Measurements from ENCODE around the gene CPLX1.

The CPLX1 gene

GRCh38 chr4:825971-826330, at the start of gene CPLX1:
Gene CPLX1, minus strand, starts transcription at chr4:826129. Its CDS starts 1,607 bp downstream, at chr4:824522.
- DNase-seq (ENCODE audit: low read depth, low spot score): no peak

DNA sequence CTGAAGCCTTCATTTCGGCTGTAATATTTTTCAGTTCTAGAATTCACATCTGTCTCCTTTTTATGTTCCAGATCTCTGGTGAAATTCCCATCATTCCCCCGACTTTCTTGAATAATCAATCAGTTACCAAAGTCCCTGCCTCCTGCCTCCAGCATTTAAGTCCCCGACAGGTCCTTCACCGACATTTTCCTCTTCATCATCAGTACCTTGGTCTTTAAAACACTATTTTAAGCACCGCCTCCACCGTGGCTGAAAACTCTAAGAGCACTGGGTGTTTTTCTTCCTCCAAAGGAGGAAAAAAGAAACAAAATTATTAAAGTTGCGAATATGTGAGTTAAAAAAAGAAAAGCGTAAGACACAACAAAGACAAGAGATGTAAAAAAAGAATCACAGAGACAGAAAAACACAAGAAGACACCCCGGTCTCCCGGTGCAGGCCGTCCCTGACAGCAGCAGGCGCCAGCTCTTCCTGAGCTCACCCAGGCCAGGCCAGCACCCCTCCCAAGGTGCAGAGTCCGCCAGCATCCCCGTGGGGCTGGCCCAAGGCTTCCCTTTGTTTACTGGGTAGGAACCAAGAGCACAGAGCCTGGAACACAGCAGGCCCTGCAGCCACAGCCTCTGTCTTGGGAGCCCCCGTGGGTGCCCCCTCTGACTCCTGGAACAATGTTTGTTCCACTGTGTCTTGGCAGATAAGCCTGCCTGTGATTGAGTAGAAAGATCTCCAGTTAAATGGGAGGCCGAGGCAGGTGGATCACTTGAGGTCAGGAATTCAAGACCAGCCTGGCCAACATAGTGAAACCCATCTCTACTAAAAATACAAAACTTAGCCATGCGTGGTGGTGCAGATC, 49.3 kb upstream of the CPLX1 start:
- no peak for DNase-seq (ENCODE audit: low read depth, low spot score)

DNA sequence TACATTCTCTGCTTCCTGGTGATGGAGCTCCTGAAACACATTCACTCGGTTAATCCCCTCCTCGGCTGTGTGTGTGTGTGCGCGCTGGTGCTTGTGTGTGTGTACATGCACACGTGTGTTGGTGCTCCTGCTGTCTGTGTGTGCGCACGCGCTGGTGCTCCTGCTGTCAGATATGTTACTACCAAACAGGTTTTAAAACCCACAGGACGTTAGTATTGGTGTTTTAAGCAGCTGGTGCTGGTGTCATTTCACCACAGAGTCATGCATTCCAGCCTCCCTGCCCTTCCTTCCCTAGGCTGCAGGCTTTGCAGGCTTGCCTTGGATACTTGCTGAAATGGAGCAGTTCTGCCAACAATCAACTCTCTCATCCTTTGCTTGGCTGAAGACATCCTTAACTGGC, 48.1 kb upstream of the CPLX1 start:
- DNase-seq (ENCODE audit: low read depth, low spot score): no peak

GRCh38 chr4:872241-872981, 46.5 kb upstream of the CPLX1 start:
- no peak for DNase-seq (ENCODE audit: low read depth, low spot score)

DNA sequence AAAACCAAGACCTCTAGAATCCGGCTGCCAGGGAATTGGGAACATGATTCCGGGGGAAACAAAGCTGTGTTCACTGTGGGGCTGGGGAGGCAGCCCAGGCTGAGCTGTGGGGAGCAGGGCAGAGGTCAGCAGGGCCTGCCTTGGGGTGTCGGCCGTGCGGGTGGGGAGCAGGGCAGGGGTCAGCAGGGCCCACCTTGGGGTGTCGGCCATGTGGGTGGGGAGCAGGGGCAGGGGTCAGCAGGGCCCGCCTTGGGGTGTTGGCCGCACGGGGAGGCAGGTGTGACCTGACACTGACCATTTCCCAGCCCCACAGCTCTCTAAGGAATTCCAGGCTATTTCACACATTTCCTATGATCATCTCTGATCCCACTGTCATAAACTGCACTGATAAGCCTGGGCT, 45.6 kb upstream of the CPLX1 start:
- no peak for DNase-seq (ENCODE audit: low read depth, low spot score)

DNA sequence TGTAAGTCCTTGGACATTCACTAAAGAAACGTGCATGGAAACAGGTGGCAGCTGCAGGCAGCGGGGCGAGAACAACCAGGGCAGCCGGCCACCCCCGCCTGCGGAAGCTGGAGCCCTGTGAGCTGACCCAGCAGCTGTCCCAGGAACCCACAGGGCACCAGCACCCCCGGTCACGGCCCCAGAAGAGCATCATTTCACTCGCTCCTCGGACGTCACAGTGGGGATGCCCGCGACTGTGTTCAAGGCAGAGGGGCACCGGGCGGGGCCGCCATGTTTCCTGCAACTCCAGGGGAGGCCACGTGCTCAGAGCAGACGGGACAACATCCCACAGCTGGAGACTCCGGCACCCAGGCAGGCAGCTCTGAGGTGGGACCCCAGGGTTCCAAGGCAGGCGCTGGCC, 45.0 kb upstream of the CPLX1 start:
- no peak for DNase-seq (ENCODE audit: low read depth, low spot score)

GRCh38 chr4:869776-870175, 43.8 kb upstream of the CPLX1 start:
- DNase-seq (ENCODE audit: low read depth, low spot score): no peak

DNA sequence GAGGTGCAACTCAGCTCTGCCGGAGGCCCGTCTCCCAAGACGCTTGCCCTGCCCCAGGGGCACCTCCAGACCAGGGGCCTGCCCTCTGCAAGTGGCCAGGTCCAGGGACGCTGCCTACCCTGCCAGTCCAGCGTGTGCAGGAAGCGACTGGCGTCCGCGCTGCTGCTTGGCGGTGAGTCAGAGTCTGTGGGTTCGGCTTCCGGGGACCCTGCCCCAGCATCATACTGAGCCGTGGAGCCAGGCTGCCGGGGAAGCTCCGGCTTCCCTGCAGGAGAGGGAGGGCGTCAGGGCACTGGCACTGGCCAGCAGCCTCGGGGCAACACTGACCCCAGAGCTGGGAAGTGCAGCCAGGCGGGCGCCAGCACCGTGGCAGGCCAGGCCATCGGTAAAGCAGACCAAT, 42.5 kb upstream of the CPLX1 start:
- no peak for DNase-seq (ENCODE audit: low read depth, low spot score)

DNA sequence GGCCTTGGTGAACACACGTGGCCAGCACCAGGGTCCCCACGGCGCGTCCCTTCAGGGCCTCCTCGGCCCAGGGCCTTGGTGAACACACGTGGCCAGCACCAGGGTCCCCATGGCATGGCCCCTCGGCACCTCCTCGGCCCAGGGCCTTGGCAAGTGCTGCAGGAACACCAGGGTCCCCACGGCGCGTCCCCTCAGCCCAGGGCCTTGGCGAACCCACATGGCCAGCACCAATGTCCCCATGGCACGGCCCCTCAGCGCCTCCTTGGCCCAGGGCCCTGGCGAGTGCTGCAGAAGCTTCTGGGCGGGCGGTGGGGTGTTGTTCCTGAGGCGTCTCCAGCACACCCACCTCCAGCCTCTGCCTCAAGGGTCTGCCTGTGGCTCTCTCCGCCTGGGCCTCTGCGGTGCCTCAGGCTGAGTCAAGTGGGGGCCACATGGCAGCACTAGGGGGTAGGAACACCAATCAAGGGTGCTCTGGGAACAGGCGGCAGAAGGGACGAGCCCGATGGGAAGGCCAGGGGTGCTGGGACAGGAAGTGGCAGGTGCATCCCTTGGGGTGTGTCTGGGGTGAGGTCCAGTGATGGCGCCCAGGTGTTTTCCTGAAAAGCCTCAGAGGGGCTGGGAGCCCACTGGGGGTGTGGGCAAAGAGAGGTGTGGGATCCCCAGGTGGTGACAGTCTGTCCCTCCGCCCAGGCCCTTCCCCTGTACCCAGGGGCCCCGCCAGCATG, 41.8 kb upstream of the CPLX1 start:
- DNase-seq (ENCODE audit: low read depth, low spot score): no peak

- no peak for DNase-seq (ENCODE audit: low read depth, low spot score)
Observed at GRCh38 chr4:866761-867390, 40.9 kb upstream of the CPLX1 start.

DNA sequence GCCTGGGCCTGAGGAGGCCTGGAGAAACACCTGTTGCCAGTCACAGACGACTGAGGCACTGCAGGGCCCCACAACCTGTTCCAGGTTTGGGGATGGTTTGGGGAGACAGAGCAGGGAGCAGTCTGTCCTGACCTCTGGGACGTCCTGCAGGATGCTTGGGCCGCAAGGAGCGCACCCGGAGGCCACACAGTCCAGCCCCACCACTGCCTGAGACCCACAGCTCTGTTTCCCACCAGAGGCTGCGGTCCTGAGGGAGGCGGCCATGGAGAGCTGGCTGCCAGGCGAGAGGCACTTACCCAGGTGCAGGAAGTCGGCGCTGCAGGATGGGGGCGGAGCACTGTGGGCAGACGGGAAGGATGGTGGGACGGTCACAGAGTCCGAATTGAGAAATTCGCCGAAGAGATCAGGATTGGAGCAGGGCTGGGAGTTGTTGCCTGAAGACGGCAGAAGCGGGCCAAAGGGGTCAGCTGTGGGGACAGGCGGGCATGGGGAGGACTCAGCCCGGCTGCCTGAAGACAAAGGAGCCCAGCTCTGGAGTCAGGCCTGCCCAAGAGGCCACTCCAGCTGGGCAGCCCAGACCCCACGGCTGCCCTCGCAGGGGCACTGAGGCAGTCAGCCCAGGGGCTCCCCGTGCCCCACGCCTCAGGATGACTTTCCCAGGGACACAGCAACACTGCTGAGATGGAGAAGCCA, 40.3 kb upstream of the CPLX1 start:
- DNase-seq (ENCODE audit: low read depth, low spot score): no peak

DNA sequence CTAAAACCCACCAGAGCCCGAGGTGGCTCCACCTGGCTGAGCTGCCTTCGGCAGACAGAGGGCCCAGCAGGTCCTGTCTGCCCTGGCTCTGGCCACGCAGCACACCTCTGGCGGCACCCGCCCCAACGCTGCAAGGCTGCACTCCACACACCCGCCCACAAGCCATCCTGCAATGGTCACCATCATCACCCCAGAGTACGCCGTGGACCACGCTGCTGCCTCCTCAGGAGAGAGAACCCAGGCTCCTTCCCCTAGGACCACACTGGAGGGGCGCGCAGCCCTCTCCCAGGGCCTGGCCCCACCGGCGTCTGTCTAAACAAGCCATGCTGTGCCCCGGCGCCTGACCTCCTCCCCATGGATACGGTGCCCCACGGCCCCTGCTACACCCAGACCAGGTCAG, 39.6 kb upstream of the CPLX1 start:
- DNase-seq (ENCODE audit: low read depth, low spot score): no peak

GRCh38 chr4:865121-865465, 39.2 kb upstream of the CPLX1 start:
- no peak for DNase-seq (ENCODE audit: low read depth, low spot score)

- no peak for DNase-seq (ENCODE audit: low read depth, low spot score)
Observed at GRCh38 chr4:864456-865120, 38.7 kb upstream of the CPLX1 start.

- DNase-seq (ENCODE audit: low read depth, low spot score): no peak
Observed at GRCh38 chr4:860561-860960, 34.6 kb upstream of the CPLX1 start.

- DNase-seq (ENCODE audit: low read depth, low spot score): no peak
Observed at GRCh38 chr4:859496-859895, 33.6 kb upstream of the CPLX1 start.

DNA sequence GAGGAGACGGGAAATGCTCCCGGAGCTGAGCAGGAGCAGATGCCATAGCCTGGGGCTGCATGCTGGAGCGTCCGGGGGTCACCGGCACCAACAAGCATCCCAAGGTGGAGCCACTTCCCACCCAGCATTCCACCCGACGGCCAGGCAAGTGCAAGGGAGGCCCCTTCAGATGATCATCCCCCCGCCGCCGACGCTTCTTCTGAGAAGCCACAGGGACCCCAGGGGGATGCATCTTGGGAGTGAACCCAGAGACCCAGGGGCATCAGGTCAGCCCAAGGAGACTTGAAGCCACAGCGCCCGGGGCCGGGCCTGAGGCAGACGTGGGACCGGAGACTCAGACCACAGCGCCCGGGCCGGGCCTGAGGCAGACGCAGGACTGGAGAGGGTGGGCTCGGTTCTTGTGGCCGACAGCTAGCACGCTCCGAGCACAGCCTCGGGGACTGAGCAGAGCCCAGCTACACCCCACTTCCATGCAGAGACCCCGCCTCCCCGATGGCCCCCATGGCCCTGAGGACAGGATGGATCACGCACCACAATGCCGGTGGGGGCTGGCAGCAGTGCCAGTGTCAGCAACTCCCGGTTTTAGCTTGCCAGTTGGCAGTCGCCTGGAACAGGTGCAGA, 33.0 kb upstream of the CPLX1 start:
- no peak for DNase-seq (ENCODE audit: low read depth, low spot score)

- no peak for DNase-seq (ENCODE audit: low read depth, low spot score)
Observed at GRCh38 chr4:858041-858481, 32.1 kb upstream of the CPLX1 start.

- DNase-seq (ENCODE audit: low read depth, low spot score): no peak
Observed at GRCh38 chr4:857461-857860, 31.5 kb upstream of the CPLX1 start.

GRCh38 chr4:856225-856901, 30.4 kb upstream of the CPLX1 start:
- DNase-seq (ENCODE audit: low read depth, low spot score): no peak

All from activated CD4-positive, CD25-positive, alpha-beta regulatory T cell treated with anti-CD3 and anti-CD28 coated beads, Interleukin-2, amount 50 U/mL, for 16 hours (primary cell).